H1 (cell line): ENCODE results near the gene ADNP2. TPM values are rescaled to one million over a fixed set of nuclear protein-coding genes. Genes with fewer than 3 reads are reported as not detected.

Experiments
- CTCF ChIA-PET: fragments of 300-600 bp; sonication (Branson Sonifier 250); formaldehyde crosslinking; loops from one replicate; lab custom pipeline; 2021; ENCODE audit not compliant: partially characterized antibody; lab: Charles Lee
- POLR2A ChIA-PET: fragments of 300-600 bp; sonication (Branson Sonifier 250); formaldehyde crosslinking; loops from one replicate; lab custom pipeline; 2021; ENCODE audit warnings: inconsistent platforms; ENCODE audit not compliant: partially characterized antibody; lab: Charles Lee
- DNase-seq, 2 experiments: peaks; one replicate each; pipeline versions ENCODE4 v3.0.0 to v3.0.0-alpha.2; 2010 to 2022; ENCODE audit warnings: low spot score in 2 of 2, low read depth in 1 of 2, mixed read lengths in 1 of 2
- FAIRE-seq: peaks from 2 replicates; lab custom pipeline; 2011; peaks lifted over from hg19 to GRCh38; lab: Jason Lieb, UNC
- H2AFZ ChIP-seq: 2 replicates; pipeline ENCODE4 v1.8.1; 2012; ENCODE audit warnings: low read length, inconsistent platforms
- H2AK5ac ChIP-seq: 2 replicates; pipeline ENCODE4 v1.6.1; 2013; ENCODE audit warnings: low read depth, low read length
- H2BK120ac ChIP-seq: replicated peaks from 2 replicates; pipeline ENCODE3; 2013; ENCODE audit warnings: low read depth, low read length, inconsistent platforms
- H2BK12ac ChIP-seq: 2 replicates; pipeline ENCODE4 v1.6.1; 2013; ENCODE audit warnings: low read depth, low read length
- H2BK15ac ChIP-seq: 2 replicates; pipeline ENCODE4 v1.6.1; 2013; ENCODE audit warnings: low read length
- H2BK20ac ChIP-seq: 2 replicates; pipeline ENCODE4 v1.6.1; 2013; ENCODE audit warnings: low read length
- H2BK5ac ChIP-seq: 2 replicates; pipeline ENCODE4 v1.6.1; 2013; ENCODE audit warnings: low read depth, low read length
- H3K14ac ChIP-seq: 2 replicates; pipeline ENCODE4 v1.6.1; 2013; ENCODE audit warnings: inconsistent platforms; ENCODE audit not compliant: insufficient read length
- H3K18ac ChIP-seq: 2 replicates; pipeline ENCODE4 v1.6.1; 2013; ENCODE audit warnings: low read length; ENCODE audit errors: extremely low read depth
- H3K23ac ChIP-seq: 2 replicates; pipeline ENCODE4 v1.6.1; 2013; ENCODE audit warnings: inconsistent platforms; ENCODE audit not compliant: insufficient read length
- H3K23me2 ChIP-seq: 2 replicates; pipeline ENCODE4 v1.6.1; 2013; ENCODE audit warnings: low read depth, low read length
- H3K27ac ChIP-seq: 2 replicates; pipeline ENCODE4 v1.6.1; 2011; ENCODE audit warnings: low read depth, low read length, inconsistent platforms
- H3K27me3 ChIP-seq, 4 experiments: replicated peaks in 1 of 4; 1 replicate in 1 of 4; 2 replicates in 3 of 4; pipeline versions ENCODE4 v1.6.1 to v1.8.1; 2011 to 2013; ENCODE audit warnings: low read length in 3 of 4, mild to moderate bottlenecking in 3 of 4, inconsistent platforms in 2 of 4, mixed read lengths in 2 of 4, moderate library complexity in 1 of 4; ENCODE audit not compliant: control insufficient read depth in 3 of 4, insufficient read depth in 3 of 4; ENCODE audit errors: extremely low read depth in 1 of 4
- H3K36me3 ChIP-seq, 4 experiments: 2 replicates each; pipeline versions ENCODE4 v1.6.1 to v1.8.1; 2011 to 2013; ENCODE audit warnings: mild to moderate bottlenecking in 4 of 4, low read length in 3 of 4, moderate library complexity in 2 of 4, control low read depth in 1 of 4, inconsistent platforms in 1 of 4; ENCODE audit not compliant: insufficient read depth in 4 of 4, control insufficient read depth in 2 of 4
- H3K4ac ChIP-seq: replicated peaks from 2 replicates; pipeline ENCODE3; 2013; ENCODE audit warnings: low read length, low read depth, mixed read lengths, inconsistent platforms; ENCODE audit not compliant: insufficient read length
- H3K4me1 ChIP-seq, 4 experiments: replicated peaks in 1 of 4; 1 replicate in 1 of 4; 2 replicates in 3 of 4; pipeline versions ENCODE4 v1.6.1 to v1.8.1; 2011 to 2013; ENCODE audit warnings: low read length in 3 of 4, inconsistent platforms in 2 of 4, mixed read lengths in 1 of 4; ENCODE audit not compliant: insufficient read depth in 4 of 4, control insufficient read depth in 3 of 4
- H3K4me2 ChIP-seq, 2 experiments: 2 replicates each; pipeline versions ENCODE4 v1.6.1 to v1.8.1; 2011 to 2013; ENCODE audit warnings: low read depth in 2 of 2, low read length in 2 of 2, control low read depth in 1 of 2, inconsistent platforms in 1 of 2, mild to moderate bottlenecking in 1 of 2; ENCODE audit not compliant: insufficient read depth in 1 of 2
- H3K4me3 ChIP-seq, 4 experiments: fragments of 200-600, 300-600 bp in 1 of 4; sonication (generic), shearing (Covaris generic), sonication (Bioruptor Twin) in 1 of 4; 2 replicates each; pipeline versions ENCODE4 v1.5.1 to v1.8.1; 2011 to 2016; ENCODE audit warnings: low read length in 4 of 4, low read depth in 3 of 4, control low read depth in 2 of 4, inconsistent platforms in 2 of 4, mild to moderate bottlenecking in 2 of 4, mixed read lengths in 1 of 4, moderate library complexity in 1 of 4; ENCODE audit not compliant: insufficient read depth in 2 of 4; ENCODE audit errors: extremely low read depth in 1 of 4
- H3K56ac ChIP-seq: replicated peaks from 2 replicates; pipeline ENCODE3; 2013; ENCODE audit warnings: low read depth, mild to moderate bottlenecking, mixed read lengths, low read length, inconsistent platforms; ENCODE audit not compliant: insufficient read length
- H3K79me1 ChIP-seq: 2 replicates; pipeline ENCODE4 v1.6.1; 2013; ENCODE audit warnings: low read depth, low read length, control low read depth
- H3K79me2 ChIP-seq, 2 experiments: 2 replicates each; pipeline versions ENCODE4 v1.6.1 to v1.8.1; 2012 to 2013; ENCODE audit warnings: low read length in 2 of 2, mild to moderate bottlenecking in 2 of 2, inconsistent platforms in 1 of 2; ENCODE audit not compliant: insufficient read depth in 2 of 2, control insufficient read depth in 1 of 2
- H3K9ac ChIP-seq, 4 experiments: replicated peaks in 1 of 4; 1 replicate in 1 of 4; 2 replicates in 3 of 4; pipeline versions ENCODE4 v1.6.1 to v1.8.1; 2011 to 2013; ENCODE audit warnings: low read depth in 3 of 4, low read length in 3 of 4, control low read depth in 2 of 4, mild to moderate bottlenecking in 2 of 4, moderate library complexity in 2 of 4, inconsistent platforms in 1 of 4; ENCODE audit errors: extremely low read depth in 1 of 4
- H3K9me3 ChIP-seq, 2 experiments: 2 replicates each; pipeline versions ENCODE4 v1.6.1 to v1.8.1; 2012 to 2013; ENCODE audit warnings: mild to moderate bottlenecking in 2 of 2, moderate library complexity in 2 of 2, control low read depth in 1 of 2, inconsistent platforms in 1 of 2, low read depth in 1 of 2, low read length in 1 of 2, mixed read lengths in 1 of 2; ENCODE audit not compliant: insufficient read depth in 2 of 2
- H4K20me1 ChIP-seq, 2 experiments: replicated peaks in 1 of 2; 2 replicates each; pipeline versions ENCODE3 to v1.8.1; 2011 to 2013; ENCODE audit warnings: inconsistent platforms in 2 of 2, low read length in 2 of 2, mild to moderate bottlenecking in 1 of 2; ENCODE audit not compliant: insufficient read depth in 2 of 2, control insufficient read depth in 1 of 2
- H4K5ac ChIP-seq: 2 replicates; pipeline ENCODE4 v1.6.1; 2013; ENCODE audit warnings: low read length, low read depth, mixed read lengths, inconsistent platforms; ENCODE audit not compliant: insufficient read length
- H4K8ac ChIP-seq: 2 replicates; pipeline ENCODE4 v1.8.0; 2013; ENCODE audit warnings: mild to moderate bottlenecking, moderate library complexity, low read length, inconsistent platforms; ENCODE audit not compliant: insufficient read depth; ENCODE audit errors: extremely low read depth
- H4K91ac ChIP-seq: replicated peaks from 2 replicates; pipeline ENCODE3; 2013; ENCODE audit warnings: low read length, mixed read lengths, inconsistent platforms; ENCODE audit not compliant: insufficient read length
- CHD2 ChIP-seq: IDR thresholded peaks from 2 replicates; pipeline ENCODE4 v1.6.1; 2012; ENCODE audit warnings: low read length, improper control_type of control experiment
- CREB1 ChIP-seq: IDR thresholded peaks from 2 replicates; pipeline ENCODE4 v1.6.1; 2012; ENCODE audit warnings: inconsistent platforms
- CTCF ChIP-seq, 3 experiments: IDR thresholded peaks; 1 replicate in 2 of 3; 2 replicates in 1 of 3; pipeline versions ENCODE4 v1.5.1 to v1.6.1; 2011; ENCODE audit warnings: low read length in 3 of 3, mild to moderate bottlenecking in 3 of 3, inconsistent platforms in 2 of 3, low read depth in 1 of 3, moderate library complexity in 1 of 3; ENCODE audit not compliant: insufficient read depth in 1 of 3; ENCODE audit errors: control extremely low read depth in 1 of 3
- EZH2 ChIP-seq: fragments of 200-600 bp; sonication (generic); IDR thresholded peaks from 2 replicates; pipeline ENCODE4 v1.7.1; 2012; ENCODE audit warnings: low read depth, mild to moderate bottlenecking, moderate library complexity, low read length, inconsistent platforms; ENCODE audit not compliant: severe bottlenecking
- JUND ChIP-seq: IDR thresholded peaks from 2 replicates; pipeline ENCODE4 v1.6.1; 2011; ENCODE audit warnings: mild to moderate bottlenecking, improper control_type of control experiment, low read length
- NANOG ChIP-seq: IDR thresholded peaks from 2 replicates; pipeline ENCODE4 v1.6.1; 2011; ENCODE audit warnings: low read length, low read depth, mild to moderate bottlenecking, inconsistent platforms; ENCODE audit not compliant: insufficient read depth, poor library complexity, severe bottlenecking
- POLR2A ChIP-seq, 2 experiments: IDR thresholded peaks; 1 replicate in 1 of 2; 2 replicates in 1 of 2; pipeline ENCODE4 v1.6.1; 2011; ENCODE audit warnings: low read depth in 2 of 2, low read length in 2 of 2, mild to moderate bottlenecking in 2 of 2; ENCODE audit errors: control extremely low read depth in 1 of 2
- POLR2AphosphoS5 ChIP-seq: IDR thresholded peaks from 2 replicates; pipeline ENCODE4 v1.6.1; 2011; ENCODE audit warnings: low read depth, low read length
- RBBP5 ChIP-seq: IDR thresholded peaks from 2 replicates; pipeline ENCODE4 v1.7.1; 2012; ENCODE audit warnings: low read depth, mild to moderate bottlenecking, inconsistent platforms, low read length, moderate library complexity, borderline replicate concordance
- SIRT6 ChIP-seq: IDR thresholded peaks from one replicate; pipeline ENCODE4 v1.7.1; 2012; ENCODE audit warnings: low read length, inconsistent platforms
- SP1 ChIP-seq: IDR thresholded peaks from 2 replicates; pipeline ENCODE4 v1.6.1; 2011; ENCODE audit warnings: low read depth, low read length
- WGBS, 2 experiments: shearing (Covaris generic) in 1 of 2; methylation state at CpG; one replicate each; pipeline versions ENCODE4 v1.1.6 to v1.1.7; 2013 to 2015; ENCODE audit warnings: low lambda C conversion rate in 2 of 2, mixed read lengths in 2 of 2, inconsistent platforms in 1 of 2, low coverage in 1 of 2, missing lambda C conversion rate in 1 of 2; ENCODE audit not compliant: insufficient replicate concordance in 2 of 2, insufficient coverage in 1 of 2, insufficient read length in 1 of 2; ENCODE audit errors: extremely low coverage in 1 of 2, missing lambda C conversion rate in 1 of 2; 5-methylcytosine and 5-hydroxymethylcytosine counted together
- polyA plus RNA-seq, 7 experiments: library from polyadenylated mRNA; depleted of rRNA in 3 of 7; stranded (reverse) in 5 of 7; unstranded in 2 of 7; fragments of >200 nt in 5 of 7; fragments of 200-250 nt in 2 of 7; gene quantifications; 1 replicate in 5 of 7; 2 replicates in 1 of 7; 4 replicates in 1 of 7; pipeline versions ENCODE4 v1.2.1 to v1.2.3, GENCODE V29; 2011 to 2013; ENCODE audit warnings: missing spikeins in 2 of 7, mixed read lengths in 2 of 7
- total RNA-seq: library from RNA; stranded (reverse); fragmentation: NEBNext Ultra II Directional; extraction: Animal tissue kit (Norgen Biotek cat#: 25700); gene quantifications from 2 replicates; pipeline ENCODE4 v1.2.1, GENCODE V29; 2021

ADNP2 gene
- total and polyA plus RNA-seq, 2 of the 8 experiments (the other 6 are each of a cell fraction or from before 2014, with no cell fraction given) = 25.1 to 61.6 TPM

GRCh38 chr18:80145196-80145804 lies 36.2 kb downstream of the ADNP2 start:
- no peak overlapping the region for H2BK15ac ChIP-seq
- no peak overlapping the region for H2AK5ac ChIP-seq
- no peaks in the 10 kb centered on the region for H3K27me3 ChIP-seq
- no peak overlapping the region for H3K4ac ChIP-seq
- no peak overlapping the region for H3K27ac ChIP-seq
- no peak overlapping the region for H4K91ac ChIP-seq
- H3K36me3 ChIP-seq = peaks cover 0 to 21% (median 2%) of the 10 kb centered on the region in 4 experiments; a peak in 2 of 8 replicates
- no peak overlapping the region for H3K18ac ChIP-seq
- no peaks in the 10 kb centered on the region for H3K9me3 ChIP-seq
- 0 out of 4 replicates have a peak, but pooled peaks cover 0 to 4% of the 10 kb centered on the region in 2 experiments for H3K79me2 ChIP-seq
- no peak overlapping the region for H3K9ac ChIP-seq
- H3K23me2 ChIP-seq = peaks cover 3% of the 10 kb centered on the region; the same call in 1 of the 2 replicates
- no peak overlapping the region for H4K5ac ChIP-seq
- peaks cover 0 to 6% of the 10 kb centered on the region in 2 experiments for H4K20me1 ChIP-seq
- no peak overlapping the region for H2BK120ac ChIP-seq
- no peak overlapping the region for H3K23ac ChIP-seq
- ChIA-PET POLR2A (interaction anchor here (0.9 to 2.5 kb wide), 4 partner anchors 9 to 35 kb away, joined by 3 to 9 read pairs (median 4); no protein-coding TSS in a partner anchor), CTCF (interaction anchor here (0.7 to 4.6 kb wide), 3 partner anchors 10 to 81 kb away, joined by 3 to 39 read pairs (median 3); no protein-coding TSS in a partner anchor)
- H3K79me1 ChIP-seq = no peaks in the 10 kb centered on the region; the same call in 1 of the 2 replicates
- no peak overlapping the region for H2BK20ac ChIP-seq
- no peak overlapping the region for H2AFZ ChIP-seq
- H3K4me3 ChIP-seq = no peak overlapping the region
- H2BK12ac ChIP-seq = no peak overlapping the region
- FAIRE-seq = no peak
- no peak overlapping the region for H4K8ac ChIP-seq
- WGBS, 2 experiments = 90% methylated on average over 5 of the region's 5 CpGs; no CpG with 5 or more reads in 1 of the 2 experiments
- H3K14ac ChIP-seq = no peak overlapping the region
- DNase-seq = no peak
- H2BK5ac ChIP-seq = no peak overlapping the region
- H3K4me2 ChIP-seq = no peak overlapping the region
- H3K4me1 ChIP-seq = no peaks in the 10 kb centered on the region; a peak in 2 of 7 replicates
- no peak overlapping the region for H3K56ac ChIP-seq
- TF ChIP-seq POLR2A (IDR thresholded peaks at IDR 0.05; ENCODE audit: control extremely low read depth in 1 of 2, low read depth in 2 of 2, low read length in 2 of 2) = no peak
- TF ChIP-seq EZH2 = no peak
- TF ChIP-seq JUND = no peak
- no peak for TF ChIP-seq CREB1
- TF ChIP-seq RBBP5 = no peak
- no peak for TF ChIP-seq SIRT6
- no peak for TF ChIP-seq CHD2
- TF ChIP-seq CTCF (IDR thresholded peaks at IDR 0.05; ENCODE audit: control extremely low read depth in 1 of 3, insufficient read depth in 1 of 3, low read depth in 1 of 3, low read length in 3 of 3) = no peak
- no peak for TF ChIP-seq NANOG
- TF ChIP-seq SP1 = no peak
- TF ChIP-seq POLR2AphosphoS5 = no peak
